Femur (tissue), 1 donor: Measurements from ENCODE around the gene PARP9.

ENCODE experiments used
- DNase-seq: peaks from one replicate; pipeline ENCODE4 v3.0.0-alpha.2; 2017

Gene PARP9

DNA sequence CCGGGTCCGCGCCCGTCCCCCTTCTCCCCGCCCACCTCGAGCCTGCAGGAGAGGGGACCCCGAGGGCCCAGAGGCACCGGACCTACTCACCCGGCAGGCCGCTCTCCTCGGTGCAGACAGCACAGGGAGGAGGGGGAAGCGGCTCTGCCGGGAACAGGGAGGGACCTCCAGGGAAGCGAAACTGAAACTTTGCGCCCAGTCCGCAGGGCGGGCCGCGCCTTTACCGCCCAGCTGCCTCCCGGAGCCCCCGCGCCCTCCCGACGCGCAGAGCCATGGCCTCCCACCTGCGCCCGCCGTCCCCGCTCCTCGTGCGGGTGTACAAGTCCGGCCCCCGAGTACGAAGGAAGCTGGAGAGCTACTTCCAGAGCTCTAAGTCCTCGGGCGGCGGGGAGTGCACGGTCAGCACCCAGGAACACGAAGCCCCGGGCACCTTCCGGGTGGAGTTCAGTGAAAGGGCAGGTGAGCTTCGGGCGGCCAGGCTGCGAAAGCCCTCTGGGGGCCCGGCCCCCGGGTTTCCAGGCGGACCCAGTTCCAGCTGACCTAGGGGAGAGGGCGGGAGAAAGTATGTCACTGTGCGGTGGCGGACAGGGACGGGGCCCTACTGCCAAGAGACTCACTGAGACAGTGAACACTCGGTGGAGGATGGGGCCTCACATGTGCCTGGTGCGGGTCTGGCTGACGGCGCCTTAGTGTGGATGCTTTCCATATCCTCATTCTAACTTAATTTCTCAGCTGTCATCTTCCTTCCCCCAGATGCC is at the start of gene PARP9, which contains the start of gene DTX3L:
PARP9 (minus strand) TSS at position 146 of the 758 bp plus-strand sequence. CDS start 4,680 bp downstream, outside the sequence.
DTX3L (plus strand) TSS at position 184 of the 758 bp plus-strand sequence; CDS start at position 273, 89 bp downstream.
- peak; percentile 87 for DNase-seq

DNA sequence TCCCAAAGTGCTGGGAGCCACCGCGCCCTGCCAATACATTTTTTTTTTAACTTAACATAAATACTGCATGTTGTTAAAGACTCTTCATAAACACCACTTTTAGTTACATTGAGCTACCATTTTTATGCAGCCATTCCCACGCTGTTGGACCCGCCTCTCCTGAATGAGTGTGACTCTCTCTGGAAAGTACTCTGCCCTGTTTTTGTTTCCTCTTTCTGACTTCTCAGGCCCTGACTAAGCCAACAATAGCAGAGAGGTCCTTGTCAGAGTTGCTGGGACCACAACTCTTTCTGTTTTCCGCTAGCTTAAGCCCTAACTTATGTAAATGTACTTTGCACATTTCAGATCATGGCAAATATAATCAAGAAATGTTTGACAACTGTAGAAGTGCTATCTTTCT is 48.6 kb upstream of the PARP9 start:
- no peak for DNase-seq

GRCh38 chr3:122609798-122610559 is 45.9 kb upstream of the PARP9 start:
- DNase-seq: no peak

DNA sequence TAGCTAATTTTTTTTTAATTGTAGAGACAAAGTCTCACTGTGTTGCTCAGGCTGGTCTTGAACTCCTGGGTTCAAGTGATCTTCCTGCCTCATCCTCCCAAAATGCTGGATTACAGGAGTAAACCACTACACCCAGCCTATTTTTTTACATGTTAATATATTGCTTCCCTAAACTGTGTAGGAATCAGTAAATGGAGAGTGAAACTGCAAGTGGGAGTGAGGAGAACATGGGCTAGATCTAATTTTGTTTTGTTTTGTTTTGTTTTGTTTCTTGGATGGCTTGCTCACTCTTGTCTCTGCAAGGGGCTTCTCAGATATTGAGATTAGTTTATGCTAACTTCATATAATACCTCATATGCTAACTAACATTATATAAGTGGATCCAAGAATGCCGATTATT is 44.8 kb upstream of the PARP9 start:
- no peak for DNase-seq

DNA sequence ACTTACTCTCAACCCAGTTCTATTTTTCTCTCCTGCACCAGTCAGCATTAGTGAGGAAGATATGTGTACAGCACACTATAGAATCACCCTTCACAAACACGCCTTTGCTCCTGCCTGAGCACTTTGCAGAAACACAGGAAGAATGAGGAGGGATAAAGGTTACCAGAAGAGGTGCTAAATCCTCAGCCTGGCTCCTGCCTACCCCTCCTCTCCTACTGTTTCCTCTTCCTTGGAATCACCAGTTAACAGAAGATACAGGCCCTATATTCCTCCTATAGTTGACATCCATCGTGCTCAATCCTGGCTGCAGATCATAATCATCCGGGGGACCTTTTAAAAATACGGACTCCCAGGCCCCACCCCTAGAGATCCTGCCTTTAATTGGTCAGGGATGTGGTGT is 42.2 kb upstream of the PARP9 start:
- no peak for DNase-seq

- no peak for DNase-seq
Measured at GRCh38 chr3:122603056-122603455, 39.0 kb upstream of the PARP9 start.

DNA sequence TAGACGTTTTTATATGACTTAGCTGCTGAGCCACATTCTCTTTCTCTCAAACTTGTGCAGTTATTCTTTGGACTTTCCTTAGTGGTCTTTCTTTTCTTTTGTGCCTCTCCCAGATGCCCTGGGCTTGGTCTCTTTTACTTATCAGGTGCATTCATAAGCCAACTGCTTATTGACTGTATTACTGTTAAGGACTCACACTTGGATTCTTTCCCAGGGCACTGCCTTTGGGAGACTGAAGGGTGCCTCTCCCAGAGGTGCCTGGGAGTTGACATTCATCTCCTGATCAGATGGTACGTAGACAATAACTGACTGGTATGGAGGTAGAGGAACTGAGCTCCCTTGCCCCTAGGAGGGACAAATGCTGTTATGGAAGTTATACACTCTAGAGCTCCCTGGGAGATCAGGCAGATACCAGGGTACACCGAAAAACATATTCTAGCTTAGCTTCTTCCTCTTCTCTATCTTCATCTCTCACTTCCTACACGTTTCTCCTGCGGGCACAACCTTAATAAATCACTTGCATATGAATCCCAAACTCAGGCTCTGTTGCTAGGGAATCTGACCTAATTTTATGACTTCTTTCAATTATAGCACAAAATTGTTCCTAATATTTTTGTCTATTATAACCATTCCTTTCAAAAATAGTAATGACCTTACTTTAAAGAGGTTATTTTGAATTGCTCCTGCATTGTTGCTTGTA is 38.1 kb upstream of the PARP9 start:
- DNase-seq: no peak

GRCh38 chr3:122598556-122598955 is 34.5 kb upstream of the PARP9 start:
- DNase-seq: no peak

DNA sequence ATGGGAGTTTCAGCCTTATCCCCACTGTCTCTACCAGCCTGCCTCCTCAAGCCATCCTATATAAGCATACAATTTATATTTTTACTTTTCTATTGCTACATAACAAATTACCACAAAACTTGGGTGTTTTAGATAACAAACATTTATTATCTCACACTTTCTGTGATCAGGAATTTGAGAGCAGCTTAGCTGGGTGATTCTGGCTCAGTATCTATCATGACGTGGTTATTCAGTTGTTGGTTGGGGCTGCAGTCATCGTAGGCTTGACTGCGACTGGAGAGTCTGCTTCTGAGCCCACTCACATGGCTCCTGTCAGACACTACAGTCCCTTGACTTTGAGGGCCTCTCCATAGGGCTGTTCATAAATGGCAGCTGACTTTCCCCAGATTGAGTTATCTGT is 34.1 kb upstream of the PARP9 start:
- DNase-seq: no peak

- no peak for DNase-seq
Measured at GRCh38 chr3:122594025-122594424, 29.9 kb upstream of the PARP9 start.

DNA sequence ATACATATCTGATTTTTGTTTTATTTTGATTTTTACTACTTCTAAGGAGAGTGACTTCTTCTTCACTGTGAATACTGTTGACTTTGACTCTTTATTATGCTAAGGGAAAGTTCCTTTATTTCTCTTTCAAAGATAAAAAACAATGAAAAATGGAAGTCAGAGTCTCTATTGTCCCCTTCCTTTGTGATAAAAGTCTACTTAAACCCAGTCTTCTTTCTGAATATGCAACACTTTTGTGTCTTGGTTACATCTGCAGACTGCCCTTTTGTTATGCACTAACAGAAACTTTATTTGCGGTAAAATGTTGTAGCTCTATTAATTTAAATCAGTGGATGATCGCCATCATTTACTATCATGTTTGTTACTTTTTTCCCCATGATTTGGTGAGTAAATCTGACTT is 26.5 kb upstream of the PARP9 start:
- no peak for DNase-seq

- DNase-seq: no peak
Measured at GRCh38 chr3:122589297-122589696, 25.2 kb upstream of the PARP9 start.

- DNase-seq: no peak
Measured at GRCh38 chr3:122587572-122587971, 23.5 kb upstream of the PARP9 start.

GRCh38 chr3:122586773-122587485 is 22.8 kb upstream of the PARP9 start:
- DNase-seq: no peak

GRCh38 chr3:122586098-122586497 is 22.0 kb upstream of the PARP9 start:
- DNase-seq: no peak

- no peak for DNase-seq
Measured at GRCh38 chr3:122582390-122582789, 18.3 kb upstream of the PARP9 start.

DNA sequence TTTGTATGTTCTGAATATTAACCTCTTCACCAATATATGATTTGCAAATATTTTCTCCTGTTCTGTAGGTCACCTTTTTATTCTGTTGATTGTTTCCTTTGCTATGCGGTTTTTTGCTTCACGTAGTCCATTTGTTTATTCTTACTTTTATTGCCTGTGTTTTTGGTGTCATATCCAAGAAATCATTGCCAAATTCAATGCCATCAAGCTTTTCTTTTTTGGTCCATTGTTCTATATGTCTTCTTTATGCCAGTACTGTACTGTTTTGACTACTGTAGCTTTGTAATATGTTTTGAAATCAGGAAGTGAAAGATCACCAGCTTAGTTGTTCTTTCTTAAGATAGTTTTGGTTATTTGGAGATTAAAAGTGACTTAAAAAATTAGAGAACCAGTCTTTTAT is 17.5 kb upstream of the PARP9 start:
- no peak for DNase-seq

GRCh38 chr3:122580470-122580869 is 16.4 kb upstream of the PARP9 start:
- DNase-seq: no peak

GRCh38 chr3:122578069-122578740 is 14.1 kb upstream of the PARP9 start:
- DNase-seq: no peak

GRCh38 chr3:122577409-122578031 is 13.4 kb upstream of the PARP9 start, which contains the start of gene PARP15:
TSS of gene PARP15 (plus strand) at chr3:122577650. CDS start at chr3:122577668, 18 bp downstream.
- DNase-seq: no peak

- no peak for DNase-seq
Measured at GRCh38 chr3:122576174-122576940, 12.3 kb upstream of the PARP9 start.
